ENCODE data around the gene TPCN1. TPM values are rescaled to one million over a fixed set of nuclear protein-coding genes. Genes with fewer than 3 reads are reported as not detected.

The TPCN1 gene
- total RNA-seq, 1 donor from 2014 or later = 51.9 TPM

GRCh38 chr12:113241191-113242025 is 20.1 kb downstream of the TPCN1 start:
- intact Hi-C loops (cut with DNase I) = no loop called here
- no peak for TF ChIP-seq CTCF (IDR thresholded peaks at IDR 0.05)
- H3K36me3 ChIP-seq = peaks cover 6% of the 10 kb centered on the region
- H3K4me1 ChIP-seq = peaks cover 79% of the 10 kb centered on the region
- DNase-seq (no peak), ATAC-seq (peak; percentile 45)
- H3K27me3 ChIP-seq = no peaks in the 10 kb centered on the region
- peak overlapping the region; percentile 73 for H3K27ac ChIP-seq
- no peaks in the 10 kb centered on the region for H3K9me3 ChIP-seq
- no peak overlapping the region for H3K4me3 ChIP-seq

GRCh38 chr12:113242026-113242418 is 20.8 kb downstream of the TPCN1 start:
- Histone ChIP-seq H3K4me1 (peaks cover 79% of the 10 kb centered on the region), H3K4me3 (no peak overlapping the region), H3K27ac (peak overlapping the region; percentile 73), H3K9me3 (no peaks in the 10 kb centered on the region), H3K36me3 (peaks cover 6% of the 10 kb centered on the region), H3K27me3 (no peaks in the 10 kb centered on the region)
- no peak for TF ChIP-seq CTCF (IDR thresholded peaks at IDR 0.05)
- intact Hi-C loops (cut with DNase I) = no loop called here
- peak; percentile 86 for DNase-seq
- peak; percentile 62 for ATAC-seq

GRCh38 chr12:113242560-113242959 is 21.3 kb downstream of the TPCN1 start:
- intact Hi-C loops (cut with DNase I) = no loop called here
- Histone ChIP-seq H3K27ac (peak overlapping the region; percentile 73), H3K9me3 (no peaks in the 10 kb centered on the region), H3K4me3 (no peak overlapping the region), H3K36me3 (peaks cover 6% of the 10 kb centered on the region), H3K27me3 (no peaks in the 10 kb centered on the region), H3K4me1 (peaks cover 79% of the 10 kb centered on the region)
- TF ChIP-seq CTCF (IDR thresholded peaks at IDR 0.05) = no peak
- DNase-seq = no peak
- no peak for ATAC-seq

GRCh38 chr12:113244047-113244460 is 22.8 kb downstream of the TPCN1 start:
- ATAC-seq (peak; percentile 32), DNase-seq (peak; percentile 84)
- Histone ChIP-seq H3K27ac (peak overlapping the region; percentile 84), H3K9me3 (no peaks in the 10 kb centered on the region), H3K36me3 (no peaks in the 10 kb centered on the region), H3K27me3 (no peaks in the 10 kb centered on the region), H3K4me3 (no peak overlapping the region), H3K4me1 (peaks cover 72% of the 10 kb centered on the region)
- intact Hi-C loops (cut with DNase I) = no loop called here
- TF ChIP-seq CTCF (IDR thresholded peaks at IDR 0.05) = no peak

- Histone ChIP-seq H3K36me3 (peaks cover under 1% of the 10 kb centered on the region), H3K9me3 (no peaks in the 10 kb centered on the region), H3K4me1 (peaks cover 72% of the 10 kb centered on the region), H3K27ac (peak overlapping the region; percentile 84), H3K4me3 (no peak overlapping the region), H3K27me3 (no peaks in the 10 kb centered on the region)
- intact Hi-C loops (cut with DNase I) = no loop called here
- DNase-seq (no peak), ATAC-seq (no peak)
- no peak for TF ChIP-seq CTCF (IDR thresholded peaks at IDR 0.05)
Measured at GRCh38 chr12:113244478-113244958, 23.3 kb downstream of the TPCN1 start.

Data from upper lobe of right lung (tissue), 1 donor.